ENCODE data around the gene GLRA3.
A peak's percentile ranks its signal among the peaks of the same experiment; 100 is the strongest.
"Not testable (repeated sequence)": the region's sequence is repeated elsewhere in the genome, so short reads cannot be mapped to it uniquely, and the experiment has no call there.

The GLRA3 gene

GRCh38 chr4:174794543-174795094 lies 34.4 kb downstream of the GLRA3 start:
- in situ Hi-C loops (cut with HindIII; ENCODE audit: low sequenced_read_pairs), result no loop called here
- no peak for DNase-seq (ENCODE audit: low read depth)
- no peak for TF ChIP-seq CTCF (IDR thresholded peaks at IDR 0.05; ENCODE audit: low read depth, low read length, missing control alignments)

DNA sequence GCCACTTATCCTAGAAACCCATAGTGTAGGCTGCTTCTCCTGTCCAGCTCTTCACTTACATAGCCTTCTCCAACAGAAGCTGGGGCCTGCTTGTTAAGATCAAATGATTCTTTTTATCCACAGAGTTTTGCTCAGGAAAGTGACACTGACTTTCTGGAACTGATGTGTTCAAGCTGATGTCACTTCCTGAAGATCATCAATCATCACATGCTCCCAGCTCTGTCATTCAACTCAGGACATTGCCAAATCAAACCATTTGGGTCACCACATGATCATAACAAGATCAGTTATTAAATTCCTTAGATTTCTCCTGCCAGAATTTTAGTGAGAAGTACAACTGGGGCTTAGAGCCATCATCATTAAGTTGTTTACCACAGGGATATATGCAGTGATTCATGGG lies 39.4 kb downstream of the GLRA3 start:
- no peak for TF ChIP-seq CTCF (IDR thresholded peaks at IDR 0.05; ENCODE audit: low read depth, low read length, missing control alignments)
- DNase-seq (ENCODE audit: low read depth), result no peak
- H3K4me3 ChIP-seq (ENCODE audit: low read depth, low read length), result no peak overlapping the region
- in situ Hi-C loops (cut with HindIII; ENCODE audit: low sequenced_read_pairs), result no loop called here

More at GRCh38 chr4:174794543-174795094, 34.4 kb downstream of the GLRA3 start:
- H3K4me3 ChIP-seq (ENCODE audit: low read depth, low read length), result no peak overlapping the region

- H3K4me3 ChIP-seq (ENCODE audit: low read depth, low read length); in situ Hi-C loops (cut with HindIII; ENCODE audit: low sequenced_read_pairs); DNase-seq (ENCODE audit: low read depth): not testable (repeated sequence)
Measured at GRCh38 chr4:174778274-174778986, 50.6 kb downstream of the GLRA3 start.

DNA sequence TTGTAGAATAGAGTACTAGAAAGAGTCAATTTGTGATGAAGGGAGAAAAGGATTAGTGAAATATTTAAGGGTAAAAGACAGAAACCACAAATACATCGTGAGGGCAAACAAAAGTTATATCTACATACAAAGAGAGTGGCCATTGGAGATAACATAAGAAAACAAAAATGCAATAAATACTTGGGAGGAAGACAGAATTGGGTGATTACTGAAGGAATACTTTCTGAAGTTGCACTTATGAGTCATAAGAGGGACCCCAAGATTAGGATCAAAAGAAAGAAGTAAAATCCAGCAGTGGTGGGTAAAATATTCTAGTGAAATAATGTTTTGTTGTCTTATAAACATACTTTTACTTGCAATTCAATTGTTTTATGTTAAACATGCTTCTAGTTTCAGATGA lies 53.7 kb downstream of the GLRA3 start:
- in situ Hi-C loops (cut with HindIII; ENCODE audit: low sequenced_read_pairs), result no loop called here
- no peak for DNase-seq (ENCODE audit: low read depth)
- H3K4me3 ChIP-seq (ENCODE audit: low read depth, low read length), result no peak overlapping the region
- TF ChIP-seq CTCF (IDR thresholded peaks at IDR 0.05; ENCODE audit: low read depth, low read length, missing control alignments), result no peak

DNA sequence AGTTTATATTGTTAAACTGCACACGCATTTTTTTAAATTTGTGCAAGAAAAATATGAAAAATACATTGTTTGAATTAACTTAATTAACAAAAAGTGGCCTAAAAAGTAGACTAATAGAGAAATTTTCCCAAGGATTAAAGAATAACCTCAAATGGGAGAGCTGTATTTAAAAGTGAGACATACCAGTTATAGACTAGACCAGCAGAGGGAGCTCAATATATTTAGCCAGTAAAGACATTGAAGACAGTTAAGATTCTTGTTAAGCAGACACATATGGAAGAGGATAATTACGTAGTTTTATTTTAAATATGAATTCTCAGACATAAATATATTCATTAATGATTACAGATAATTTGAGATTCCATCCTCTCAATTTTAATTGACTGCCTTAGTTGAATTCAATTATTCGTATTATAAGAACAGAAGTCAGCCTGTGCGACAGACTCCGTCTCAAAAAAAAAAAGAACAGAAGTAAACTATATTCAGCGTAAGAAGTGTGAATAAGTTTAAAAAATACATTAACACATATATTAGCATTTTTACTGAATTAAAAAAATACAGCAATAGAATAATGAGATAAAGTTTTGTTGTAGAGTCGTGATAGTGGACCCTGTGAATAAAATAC lies 64.8 kb downstream of the GLRA3 start:
- in situ Hi-C loops (cut with HindIII; ENCODE audit: low sequenced_read_pairs), result no loop called here
- peak; percentile 43 for TF ChIP-seq CTCF (IDR thresholded peaks at IDR 0.05; ENCODE audit: low read depth, low read length, missing control alignments)
- peak; percentile 34 for DNase-seq (ENCODE audit: low read depth)

DNA sequence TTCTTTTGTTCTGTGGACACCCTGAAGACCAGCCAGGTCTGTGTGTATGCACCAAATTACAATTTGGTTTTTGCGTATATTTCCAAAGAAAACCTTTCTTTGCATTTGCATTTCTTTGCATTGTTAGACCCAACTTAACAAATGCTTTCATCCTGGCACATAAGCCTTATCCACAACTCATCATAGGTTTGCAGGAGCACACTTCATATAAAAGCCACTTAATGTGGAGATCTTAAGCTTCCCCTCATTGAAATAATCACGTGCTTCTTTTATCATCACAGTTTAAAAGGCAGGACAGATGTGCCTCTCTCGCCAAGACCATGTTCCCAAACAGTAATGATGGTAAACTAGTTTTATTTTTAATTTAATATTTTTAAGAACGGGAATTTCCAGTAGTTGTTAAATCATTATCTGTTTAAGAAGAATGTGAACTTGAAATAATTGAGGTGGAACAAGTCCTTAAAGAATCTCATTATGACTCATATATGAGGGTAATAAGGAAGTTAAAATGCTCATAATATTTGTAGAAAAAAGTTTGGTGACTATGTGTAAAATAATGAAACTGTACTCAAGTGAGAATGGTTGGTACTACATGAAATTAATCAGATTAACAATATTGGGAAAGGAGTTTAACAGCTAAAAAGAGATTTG lies 65.5 kb downstream of the GLRA3 start:
- no peak for TF ChIP-seq CTCF (IDR thresholded peaks at IDR 0.05; ENCODE audit: low read depth, low read length, missing control alignments)
- no peak for DNase-seq (ENCODE audit: low read depth)
- H3K4me3 ChIP-seq (ENCODE audit: low read depth, low read length), result no peak overlapping the region
- in situ Hi-C loops (cut with HindIII; ENCODE audit: low sequenced_read_pairs), result no loop called here

More for the DNA sequence above, 64.8 kb downstream of the GLRA3 start:
- no peak overlapping the region for H3K4me3 ChIP-seq (ENCODE audit: low read depth, low read length)

Data from astrocyte of the cerebellum (primary cell).